B cell (primary cell): ENCODE measurements around the gene NLRC5. TPM values are rescaled to one million over a fixed set of nuclear protein-coding genes. Genes with fewer than 3 reads are reported as not detected.

Experiments
- ATAC-seq: fragments of 200-7000 bp; cut with Tn5 transposase; one replicate; pipeline ENCODE4 v1.10.0; 2021; ENCODE audit warnings: low read depth, mild to moderate bottlenecking, moderate number of reproducible peaks, moderate library complexity
- CTCF ChIA-PET: fragments of 350-600 bp; sonication (Branson Sonifier 250); formaldehyde crosslinking; loops from one replicate; lab custom pipeline; 2021; ENCODE audit warnings: antibody characterized with exemption, inconsistent platforms; lab: Charles Lee
- POLR2A ChIA-PET: fragments of 350-600 bp; sonication (Branson Sonifier 250); formaldehyde crosslinking; loops from one replicate; lab custom pipeline; 2021; ENCODE audit warnings: antibody characterized with exemption; lab: Charles Lee
- DNase-seq: peaks from one replicate; pipeline ENCODE4 v3.0.0; 2013
- H2AFZ ChIP-seq: 2 replicates; pipeline ENCODE4 v1.6.1; 2012; ENCODE audit warnings: mild to moderate bottlenecking, low read depth, low read length; ENCODE audit not compliant: insufficient read depth, poor library complexity, severe bottlenecking
- H3K27ac ChIP-seq, 2 donors: 1 replicate in 1 of 2; 2 replicates in 1 of 2; pipeline ENCODE4 v1.5.1; 2012 to 2013; ENCODE audit warnings: low read length in 2 of 2, mild to moderate bottlenecking in 2 of 2, moderate library complexity in 1 of 2
- H3K27me3 ChIP-seq, 4 experiments: fragments of 200-600 bp in 1 of 4; sonication (generic) in 1 of 4; replicated peaks in 1 of 4; 1 replicate in 2 of 4; 2 replicates in 2 of 4; pipeline versions ENCODE4 v1.6.1 to v1.7.0; 2013 to 2016; ENCODE audit warnings: low read length in 3 of 4, mild to moderate bottlenecking in 2 of 4, mixed read lengths in 1 of 4, moderate library complexity in 1 of 4; ENCODE audit not compliant: insufficient read depth in 4 of 4, control insufficient read depth in 3 of 4; ENCODE audit errors: control extremely low read depth in 1 of 4
- H3K36me3 ChIP-seq, 2 experiments: replicated peaks in 1 of 2; 1 replicate in 1 of 2; 2 replicates in 1 of 2; pipeline versions ENCODE4 v1.6.1 to v1.7.1; 2013; ENCODE audit warnings: low read length in 1 of 2; ENCODE audit not compliant: insufficient read depth in 2 of 2, control insufficient read depth in 1 of 2; ENCODE audit errors: control extremely low read depth in 1 of 2, extremely low read depth in 1 of 2
- H3K4me1 ChIP-seq, 2 donors: fragments of 200-600 bp in 1 of 2; sonication (generic) in 1 of 2; 1 replicate in 1 of 2; 2 replicates in 1 of 2; pipeline versions ENCODE4 v1.5.1 to v1.6.1; 2013 to 2017; ENCODE audit warnings: low read length in 2 of 2; ENCODE audit not compliant: control insufficient read depth in 2 of 2, insufficient read depth in 2 of 2
- H3K4me2 ChIP-seq: replicated peaks from 2 replicates; pipeline ENCODE3; 2012; ENCODE audit warnings: mild to moderate bottlenecking, low read depth, low read length; ENCODE audit not compliant: poor library complexity, severe bottlenecking
- H3K4me3 ChIP-seq, 5 experiments: fragments of 200-600 bp in 1 of 5; sonication (generic) in 1 of 5; 1 replicate in 3 of 5; 2 replicates in 2 of 5; pipeline versions ENCODE4 v1.5.1 to v1.7.0; 2011 to 2016; ENCODE audit warnings: low read length in 4 of 5, mild to moderate bottlenecking in 4 of 5, low read depth in 2 of 5, control low read depth in 1 of 5, moderate library complexity in 1 of 5; ENCODE audit not compliant: insufficient read depth in 1 of 5; ENCODE audit errors: control extremely low read depth in 1 of 5, extremely low read depth in 1 of 5
- H3K79me2 ChIP-seq: fragments of 200-600 bp; sonication (generic); one replicate; pipeline ENCODE4 v1.6.0; 2016; ENCODE audit warnings: low read length; ENCODE audit not compliant: control insufficient read depth, insufficient read depth
- H3K9ac ChIP-seq: fragments of 200-600 bp; sonication (generic); 2 replicates; pipeline ENCODE4 v1.6.1; 2017; ENCODE audit warnings: mild to moderate bottlenecking, low read length, moderate library complexity
- H3K9me3 ChIP-seq, 3 donors: one replicate each; pipeline versions ENCODE4 v1.6.1 to v1.7.1; 2013; ENCODE audit warnings: low read length in 2 of 3; ENCODE audit not compliant: control insufficient read depth in 2 of 3, insufficient read depth in 1 of 3; ENCODE audit errors: control extremely low read depth in 1 of 3
- H4K20me1 ChIP-seq: 2 replicates; pipeline ENCODE4 v1.6.0; 2012; ENCODE audit warnings: mild to moderate bottlenecking, low read length; ENCODE audit not compliant: insufficient read depth, control insufficient read depth, poor library complexity, severe bottlenecking
- H3K27ac Mint-ChIP-seq: one replicate; pipeline ENCODE4 v1.8.0; 2021; ENCODE audit warnings: mixed read lengths
- H3K27me3 Mint-ChIP-seq: one replicate; pipeline ENCODE4 v1.8.0; 2021; ENCODE audit warnings: mixed read lengths
- H3K4me1 Mint-ChIP-seq: one replicate; pipeline ENCODE4 v1.8.0; 2021; ENCODE audit warnings: mixed read lengths
- H3K4me3 Mint-ChIP-seq: one replicate; pipeline ENCODE4 v1.8.0; 2021; ENCODE audit warnings: mixed read lengths
- H3K9me3 Mint-ChIP-seq: one replicate; pipeline ENCODE4 v1.8.0; 2022; ENCODE audit warnings: mixed read lengths; ENCODE audit not compliant: insufficient read depth
- CTCF ChIP-seq: fragments of 200-600 bp; IDR thresholded peaks from one replicate; pipeline ENCODE4 v1.8.0; 2022; ENCODE audit warnings: antibody characterized with exemption, mild to moderate bottlenecking
- EZH2 ChIP-seq: IDR thresholded peaks from 2 replicates; pipeline ENCODE4 v1.6.1; 2012; ENCODE audit warnings: borderline replicate concordance, low read depth, mild to moderate bottlenecking, moderate library complexity, low read length; ENCODE audit not compliant: insufficient read depth, poor library complexity, severe bottlenecking
- WGBS: methylation state at CpG from one replicate; pipeline ENCODE4 v1.1.5; 2013; ENCODE audit warnings: missing lambda C conversion rate; ENCODE audit not compliant: insufficient coverage; 5-methylcytosine and 5-hydroxymethylcytosine counted together
- intact Hi-C: fragments of 100-400 bp; cut with micrococcal nuclease; formaldehyde crosslinking; loops from one replicate; pipeline ENCODE4 v1.10.0; 2022
- polyA plus RNA-seq: library from polyadenylated mRNA; depleted of rRNA; stranded (reverse); fragments of >200 nt; gene quantifications from 2 replicates; pipeline ENCODE4 v1.2.3, GENCODE V29; 2012
- total RNA-seq, 2 donors: library from RNA; stranded (reverse); fragments of 120-200 nt in 1 of 2; gene quantifications; 1 replicate in 1 of 2; 2 replicates in 1 of 2; pipeline versions ENCODE4 v1.2.3 to v1.2.4, GENCODE V29; 2013 to 2022

The NLRC5 gene
- total and polyA plus RNA-seq, 2 donors (not counting 1 experiment from before 2014, with no cell fraction given) = 349 to 510 TPM

- Histone ChIP-seq H3K27ac (peak overlapping the region; percentile 35 to 75), H4K20me1 (peaks cover 4% of the 10 kb centered on the region), H3K79me2 (peaks cover 90% of the 10 kb centered on the region), H3K36me3 (peaks cover 14 to 32% of the 10 kb centered on the region in 2 experiments), H3K4me3 (peak overlapping the region in 1 of 5 experiments; percentile 31), H3K4me2 (peak overlapping the region; percentile 50), H2AFZ (no peak overlapping the region), H3K4me1 (peaks cover 36 to 45% of the 10 kb centered on the region in 2 donors), H3K9ac (no peak overlapping the region), H3K27me3 (no peaks in the 10 kb centered on the region), H3K9me3 (no peaks in the 10 kb centered on the region)
- DNase-seq (no peak), ATAC-seq (no peak)
- WGBS = no CpG with 5 or more reads among the region's 2 CpGs
- H3K4me1 Mint-ChIP-seq = peaks cover 49% of the 10 kb centered on the region
- no peaks in the 10 kb centered on the region for H3K9me3 Mint-ChIP-seq
- H3K27me3 Mint-ChIP-seq = no peaks in the 10 kb centered on the region
- ChIA-PET CTCF (interaction anchor here (7.5 kb wide), 1 partner anchor 50 kb away, joined by 49 read pairs; the partner anchor contains the start of gene CETP), POLR2A (interaction anchor here (0.6 kb wide), 1 partner anchor 32 kb away, joined by 3 read pairs; no protein-coding TSS in a partner anchor)
- TF ChIP-seq CTCF (no peak), EZH2 (no peak)
- intact Hi-C loops = loop anchor here (1.0 to 2.0 kb wide), 3 partner anchors 28 to 49 kb away; no protein-coding TSS in a partner anchor
- H3K27ac Mint-ChIP-seq = peak overlapping the region; percentile 84
- peak overlapping the region; percentile 66 for H3K4me3 Mint-ChIP-seq
These were observed 24.5 kb downstream of the NLRC5 start for GRCh38 chr16:57013902-57014301.

GRCh38 chr16:57016301-57016700 is 26.9 kb downstream of the NLRC5 start:
- no peaks in the 10 kb centered on the region for H3K27me3 Mint-ChIP-seq
- ATAC-seq (no peak), DNase-seq (no peak)
- Histone ChIP-seq H3K27me3 (no peaks in the 10 kb centered on the region), H2AFZ (no peak overlapping the region), H3K9me3 (no peaks in the 10 kb centered on the region), H3K27ac (no peak overlapping the region), H3K9ac (no peak overlapping the region), H3K4me1 (peaks cover 26 to 29% of the 10 kb centered on the region in 2 donors), H3K36me3 (peaks cover 14 to 53% of the 10 kb centered on the region in 2 experiments), H3K4me3 (no peak overlapping the region), H3K79me2 (peaks cover 81% of the 10 kb centered on the region), H4K20me1 (peaks cover 4% of the 10 kb centered on the region), H3K4me2 (no peak overlapping the region)
- ChIA-PET CTCF (interaction anchor here (0.6 to 1.5 kb wide), 3 partner anchors 11 to 51 kb away, joined by 3 read pairs; no protein-coding TSS in a partner anchor), POLR2A (no interaction called here)
- intact Hi-C loops = no loop called here
- H3K27ac Mint-ChIP-seq = peak overlapping the region; percentile 33
- H3K4me1 Mint-ChIP-seq = peaks cover 38% of the 10 kb centered on the region
- no peak overlapping the region for H3K4me3 Mint-ChIP-seq
- no peak for TF ChIP-seq CTCF
- TF ChIP-seq EZH2 = no peak
- no peaks in the 10 kb centered on the region for H3K9me3 Mint-ChIP-seq
- WGBS = 100% methylated on average over 1 of the region's 6 CpGs
